Body of pancreas (tissue), 4 donors: ENCODE measurements around the gene PRR14. TPM values are rescaled to one million over a fixed set of nuclear protein-coding genes. Genes with fewer than 3 reads are reported as not detected.
"Not testable (repeated sequence)": the region's sequence is repeated elsewhere in the genome, so short reads cannot be mapped to it uniquely, and the experiment has no call there.

ENCODE experiments used
- ATAC-seq: fragments of 150-250 bp; one replicate; pipeline ENCODE4 v1.9.1; 2016
- DNase-seq, 4 donors: peaks; one replicate each; pipeline ENCODE4 v3.0.0-alpha.2; 2019
- H3K27ac ChIP-seq, 4 donors: fragments of 200-600 bp; sonication (generic); 1 replicate in 3 of 4; 2 replicates in 1 of 4; pipeline versions ENCODE4 v1.5.1 to v1.6.1; 2016 to 2019; ENCODE audit warnings: mild to moderate bottlenecking in 1 of 4, mixed read lengths in 1 of 4, moderate library complexity in 1 of 4
- H3K27me3 ChIP-seq, 2 donors: fragments of 200-600 bp; sonication (generic); one replicate each; pipeline ENCODE4 v1.6.0; 2016; ENCODE audit warnings: mild to moderate bottlenecking in 1 of 2
- H3K36me3 ChIP-seq, 2 donors: fragments of 200-600 bp; sonication (generic); replicated peaks in 1 of 2; 2 replicates each; pipeline ENCODE4 v1.5.1; 2016; ENCODE audit warnings: low read depth in 2 of 2; ENCODE audit not compliant: insufficient read depth in 1 of 2
- H3K4me1 ChIP-seq: fragments of 200-600 bp; sonication (generic); one replicate; pipeline ENCODE4 v1.6.0; 2016
- H3K4me3 ChIP-seq, 2 donors: fragments of 200-600 bp; sonication (generic); 1 replicate in 1 of 2; 2 replicates in 1 of 2; pipeline ENCODE4 v1.5.1; 2016 to 2019
- H3K9me3 ChIP-seq, 3 donors: fragments of 200-600 bp; sonication (generic); 1 replicate in 2 of 3; 2 replicates in 1 of 3; pipeline ENCODE4 v1.5.1; 2016
- CTCF ChIP-seq, 7 experiments: fragments of 450-650 bp in 4 of 7; fragments of 200-600 bp in 3 of 7; sonication (generic) in 3 of 7; IDR thresholded peaks; one replicate each; pipeline ENCODE4 v1.5.1; 2016 to 2019; ENCODE audit warnings: antibody characterized with exemption in 7 of 7
- POLR2A ChIP-seq, 3 donors: fragments of 450-650 bp; IDR thresholded peaks; one replicate each; pipeline ENCODE4 v1.6.1; 2016; ENCODE audit warnings: antibody characterized with exemption in 3 of 3, mild to moderate bottlenecking in 2 of 3
- WGBS, 2 donors: methylation state at CpG; one replicate each; pipeline ENCODE4 v1.1.5; 2017; 5-methylcytosine and 5-hydroxymethylcytosine counted together
- intact Hi-C: fragments of 100-400 bp; cut with DNase I; formaldehyde crosslinking; loops from one replicate; pipeline ENCODE4 v1.15.1; 2023
- total RNA-seq, 2 donors: library from RNA; depleted of rRNA; stranded (reverse); fragments of >200 nt; gene quantifications; one replicate each; pipeline ENCODE4 v1.1.0, GENCODE V29; 2016

Gene PRR14
- total RNA-seq, 2 donors from 2014 or later = 20.5 to 65.6 TPM

- H3K27ac ChIP-seq = no peak overlapping the region
- no peak for TF ChIP-seq POLR2A (IDR thresholded peaks at IDR 0.05)
- no peak for TF ChIP-seq CTCF (IDR thresholded peaks at IDR 0.05)
These were observed 24.5 kb upstream of the PRR14 start for GRCh38 chr16:30626236-30626635.

GRCh38 chr16:30628628-30629540, 21.9 kb upstream of the PRR14 start:
- Histone ChIP-seq H3K4me1 (peaks cover 5% of the 10 kb centered on the region), H3K9me3 (no peaks in the 10 kb centered on the region), H3K27me3 (no peaks in the 10 kb centered on the region), H3K36me3 (no peaks in the 10 kb centered on the region), H3K4me3 (no peak overlapping the region), H3K27ac (peak overlapping the region in 2 of 4 donors; percentile 19 to 48)
- intact Hi-C loops = loop anchor here (10.0 kb wide), 1 partner anchor 584 kb away; no protein-coding TSS in a partner anchor
- DNase-seq (peak; percentile 85 to 91 (median 87)), ATAC-seq (peak; percentile 94)
- 35 to 40% methylated on average over 18 of the region's 18 CpGs for WGBS, 2 donors
- no peak for TF ChIP-seq POLR2A (IDR thresholded peaks at IDR 0.05)
- TF ChIP-seq CTCF (IDR thresholded peaks at IDR 0.05) = peak; percentile 41 to 87 (median 79)

More at GRCh38 chr16:30626236-30626635, 24.5 kb upstream of the PRR14 start:
- H3K36me3 ChIP-seq = no peaks in the 10 kb centered on the region
- H3K27me3 ChIP-seq = no peaks in the 10 kb centered on the region
- no peaks in the 10 kb centered on the region for H3K4me1 ChIP-seq
- H3K4me3 ChIP-seq = no peak overlapping the region
- no peak for DNase-seq
- intact Hi-C loops = loop anchor here (10.0 kb wide), 1 partner anchor 581 kb away; no protein-coding TSS in a partner anchor
- ATAC-seq = no peak
- 81 to 84% methylated on average over 9 of the region's 9 CpGs for WGBS, 2 donors
- H3K9me3 ChIP-seq = no peaks in the 10 kb centered on the region

GRCh38 chr16:30632454-30632853, 18.3 kb upstream of the PRR14 start:
- DNase-seq, H3K27me3 ChIP-seq, H3K27ac ChIP-seq, H3K4me3 ChIP-seq, H3K9me3 ChIP-seq, ATAC-seq, H3K36me3 ChIP-seq, intact Hi-C loops: not testable (repeated sequence)
- WGBS, 2 donors = 80 to 92% methylated on average over 7 of the region's 7 CpGs
- peaks cover 14% of the 10 kb centered on the region for H3K4me1 ChIP-seq

- H3K27me3 ChIP-seq = no peaks in the 10 kb centered on the region
- TF ChIP-seq CTCF (IDR thresholded peaks at IDR 0.05) (no peak), POLR2A (IDR thresholded peaks at IDR 0.05) (no peak)
- intact Hi-C loops = no loop called here
- H3K27ac ChIP-seq = peak overlapping the region in 3 of 4 donors; percentile 80 to 93 (median 91)
- H3K9me3 ChIP-seq = no peaks in the 10 kb centered on the region
- H3K4me3 ChIP-seq = peak overlapping the region in 1 of 2 donors; percentile 4
- H3K36me3 ChIP-seq = no peaks in the 10 kb centered on the region
- 87 to 89% methylated on average over 17 of the region's 17 CpGs for WGBS, 2 donors
- no peak for ATAC-seq
- DNase-seq = no peak
- H3K4me1 ChIP-seq = peaks cover 14% of the 10 kb centered on the region
These were observed 17.2 kb upstream of the PRR14 start for GRCh38 chr16:30633526-30633925.

GRCh38 chr16:30636599-30636998, 14.2 kb upstream of the PRR14 start:
- Histone ChIP-seq H3K4me3 (no peak overlapping the region), H3K36me3 (no peaks in the 10 kb centered on the region), H3K4me1 (peaks cover 19% of the 10 kb centered on the region), H3K27ac (no peak overlapping the region), H3K9me3 (no peaks in the 10 kb centered on the region), H3K27me3 (no peaks in the 10 kb centered on the region)
- ATAC-seq (no peak), DNase-seq (no peak)
- intact Hi-C loops = no loop called here
- 90 to 96% methylated on average over 7 of the region's 7 CpGs for WGBS, 2 donors
- TF ChIP-seq POLR2A (IDR thresholded peaks at IDR 0.05) (no peak), CTCF (IDR thresholded peaks at IDR 0.05) (no peak)

- DNase-seq, H3K9me3 ChIP-seq, ATAC-seq, H3K27me3 ChIP-seq, intact Hi-C loops, H3K27ac ChIP-seq, H3K36me3 ChIP-seq, H3K4me3 ChIP-seq: not testable (repeated sequence)
- H3K4me1 ChIP-seq = peaks cover 19% of the 10 kb centered on the region
- WGBS, 2 donors = 95 to 96% methylated on average over 10 of the region's 10 CpGs
These were observed 13.6 kb upstream of the PRR14 start for GRCh38 chr16:30637139-30637538.
